Testis (tissue), 3 donors: ENCODE results near the gene KRTAP1-5. TPM values are rescaled to one million over a fixed set of nuclear protein-coding genes. Genes with fewer than 3 reads are reported as not detected.

Experiments used
- DNase-seq: peaks from one replicate; pipeline ENCODE4 v3.0.0-alpha.2; 2019
- H3K27ac ChIP-seq, 2 donors: fragments of 200-600 bp; sonication (generic); one replicate each; pipeline ENCODE4 v1.5.1; 2019
- H3K27me3 ChIP-seq: fragments of 200-600 bp; sonication (generic); one replicate; pipeline ENCODE4 v1.5.1; 2019
- H3K36me3 ChIP-seq: fragments of 200-600 bp; sonication (generic); one replicate; pipeline ENCODE4 v1.5.1; 2017; ENCODE audit warnings: low read depth; ENCODE audit errors: missing control alignments
- H3K4me1 ChIP-seq: fragments of 200-600 bp; sonication (generic); one replicate; pipeline ENCODE4 v1.5.1; 2019
- H3K4me3 ChIP-seq, 2 donors: fragments of 200-600 bp; sonication (generic); one replicate each; pipeline ENCODE4 v1.5.1; 2017 to 2019
- H3K9me3 ChIP-seq: fragments of 200-600 bp; sonication (generic); one replicate; pipeline ENCODE4 v1.5.1; 2017
- POLR2A ChIP-seq: fragments of 450-650 bp; IDR thresholded peaks from one replicate; pipeline ENCODE4 v1.6.1; 2017; ENCODE audit warnings: antibody characterized with exemption, mild to moderate bottlenecking, moderate library complexity
- WGBS, 2 donors: methylation state at CpG; one replicate each; pipeline ENCODE4 v1.1.5; 2018; 5-methylcytosine and 5-hydroxymethylcytosine counted together
- intact Hi-C: fragments of 100-400 bp; cut with DNase I; formaldehyde crosslinking; loops from one replicate; pipeline ENCODE4 v1.15.1; 2023; ENCODE audit warnings: low total_unique reads
- polyA plus RNA-seq: library from polyadenylated mRNA; stranded (reverse); fragments of 350-450 nt; fragmentation: Illumina TruSeq; extraction: RNeasy Lipid Tissue Mini Kit (QIAGEN cat#74804); gene quantifications from one replicate; pipeline ENCODE4 v1.2.3, GENCODE V29; 2014; ENCODE audit warnings: low read depth, low replicate concordance; ENCODE audit not compliant: insufficient read depth
- total RNA-seq, 2 donors: library from RNA; depleted of rRNA; stranded (reverse); fragments of >200 nt; gene quantifications; one replicate each; pipeline ENCODE4 v1.2.3, GENCODE V29; 2016
- TF ChIP-seq, protein P1 (sequence below), 3 experiments: fragments of 450-650 bp in 2 of 3; fragments of 200-600 bp in 1 of 3; sonication (generic) in 1 of 3; IDR thresholded peaks; one replicate each; pipeline ENCODE4 v1.5.1; 2016 to 2019; ENCODE audit warnings: antibody characterized with exemption in 3 of 3, mild to moderate bottlenecking in 2 of 3, moderate library complexity in 1 of 3

The KRTAP1-5 gene
- total and polyA plus RNA-seq, 3 donors from 2014 or later: not detected

DNA sequence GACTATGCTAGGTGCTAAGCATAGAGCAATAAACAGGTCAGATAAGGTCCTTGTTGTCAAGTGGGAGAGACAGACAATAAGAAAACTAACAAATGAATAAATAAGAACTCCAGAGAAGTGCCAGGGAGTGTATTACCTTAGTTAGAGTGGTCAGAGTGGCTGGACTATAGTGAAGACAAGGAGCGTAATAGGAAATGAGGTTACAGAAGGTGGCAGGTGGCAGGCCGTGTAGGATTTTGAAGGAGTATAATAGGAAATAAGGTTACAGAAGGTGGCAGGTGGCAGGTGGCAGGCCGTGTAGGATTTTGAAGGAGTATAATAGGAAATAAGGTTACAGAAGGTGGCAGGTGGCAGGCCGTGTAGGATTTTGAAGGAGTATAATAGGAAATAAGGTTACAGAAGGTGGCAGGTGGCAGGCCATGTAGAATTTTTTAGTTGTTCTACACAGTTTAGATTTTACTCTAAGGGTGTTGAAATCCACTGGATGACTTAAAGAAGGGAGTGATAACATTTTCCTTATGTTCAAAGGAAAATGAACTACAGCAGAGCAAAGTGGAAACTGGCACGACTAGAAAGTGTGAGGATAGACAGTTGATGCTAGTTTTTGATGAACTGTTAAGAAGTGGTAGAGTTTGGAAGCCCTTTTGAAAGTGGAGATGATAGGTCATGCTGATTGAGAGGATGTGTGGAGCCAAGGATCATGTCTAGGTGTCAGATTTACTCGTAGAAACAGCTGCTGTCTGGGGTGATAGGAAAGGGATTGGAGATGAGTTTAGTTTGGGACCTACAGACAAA is 14.5 kb downstream of the KRTAP1-5 start:
- WGBS, 2 donors: 89 to 91% methylated on average over 6 of the region's 6 CpGs

DNA sequence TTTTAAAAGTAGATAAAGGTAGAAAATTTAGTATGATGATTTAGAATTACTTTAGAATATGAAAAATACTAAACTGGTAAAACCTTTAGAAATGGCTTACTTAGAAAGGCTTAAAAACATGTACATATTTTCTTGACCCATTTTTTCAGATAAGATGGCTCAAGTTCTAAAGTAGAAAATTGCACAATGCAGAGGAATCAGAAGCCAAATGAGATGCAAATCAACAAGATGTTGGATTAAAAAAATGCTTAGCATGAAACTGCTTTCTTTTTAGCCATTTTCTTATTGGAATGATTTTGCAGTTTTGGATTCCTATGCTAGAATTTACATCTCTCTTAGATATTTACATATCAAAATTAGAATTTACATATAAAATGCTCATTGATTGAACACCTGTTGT is 16.6 kb downstream of the KRTAP1-5 start:
- no peak for TF ChIP-seq POLR2A
- TF ChIP-seq, protein P1, sequence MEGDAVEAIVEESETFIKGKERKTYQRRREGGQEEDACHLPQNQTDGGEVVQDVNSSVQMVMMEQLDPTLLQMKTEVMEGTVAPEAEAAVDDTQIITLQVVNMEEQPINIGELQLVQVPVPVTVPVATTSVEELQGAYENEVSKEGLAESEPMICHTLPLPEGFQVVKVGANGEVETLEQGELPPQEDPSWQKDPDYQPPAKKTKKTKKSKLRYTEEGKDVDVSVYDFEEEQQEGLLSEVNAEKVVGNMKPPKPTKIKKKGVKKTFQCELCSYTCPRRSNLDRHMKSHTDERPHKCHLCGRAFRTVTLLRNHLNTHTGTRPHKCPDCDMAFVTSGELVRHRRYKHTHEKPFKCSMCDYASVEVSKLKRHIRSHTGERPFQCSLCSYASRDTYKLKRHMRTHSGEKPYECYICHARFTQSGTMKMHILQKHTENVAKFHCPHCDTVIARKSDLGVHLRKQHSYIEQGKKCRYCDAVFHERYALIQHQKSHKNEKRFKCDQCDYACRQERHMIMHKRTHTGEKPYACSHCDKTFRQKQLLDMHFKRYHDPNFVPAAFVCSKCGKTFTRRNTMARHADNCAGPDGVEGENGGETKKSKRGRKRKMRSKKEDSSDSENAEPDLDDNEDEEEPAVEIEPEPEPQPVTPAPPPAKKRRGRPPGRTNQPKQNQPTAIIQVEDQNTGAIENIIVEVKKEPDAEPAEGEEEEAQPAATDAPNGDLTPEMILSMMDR (IDR thresholded peaks at IDR 0.05): no peak
- H3K27ac ChIP-seq: no peak overlapping the region
- no peaks in the 10 kb centered on the region for H3K4me1 ChIP-seq
- H3K27me3 ChIP-seq: no peaks in the 10 kb centered on the region
- DNase-seq: no peak
- no peak overlapping the region for H3K4me3 ChIP-seq
- no peaks in the 10 kb centered on the region for H3K9me3 ChIP-seq
- H3K36me3 ChIP-seq: no peaks in the 10 kb centered on the region
- intact Hi-C loops: no loop called here

More for the DNA sequence above, 14.5 kb downstream of the KRTAP1-5 start:
- intact Hi-C loops: no loop called here
- TF ChIP-seq POLR2A: no peak
- TF ChIP-seq, protein P1 (IDR thresholded peaks at IDR 0.05): no peak
- H3K27ac ChIP-seq: no peak overlapping the region
- no peak for DNase-seq
- no peaks in the 10 kb centered on the region for H3K4me1 ChIP-seq
- H3K4me3 ChIP-seq: no peak overlapping the region
- H3K36me3 ChIP-seq: no peaks in the 10 kb centered on the region
- no peaks in the 10 kb centered on the region for H3K9me3 ChIP-seq
- no peaks in the 10 kb centered on the region for H3K27me3 ChIP-seq

DNA sequence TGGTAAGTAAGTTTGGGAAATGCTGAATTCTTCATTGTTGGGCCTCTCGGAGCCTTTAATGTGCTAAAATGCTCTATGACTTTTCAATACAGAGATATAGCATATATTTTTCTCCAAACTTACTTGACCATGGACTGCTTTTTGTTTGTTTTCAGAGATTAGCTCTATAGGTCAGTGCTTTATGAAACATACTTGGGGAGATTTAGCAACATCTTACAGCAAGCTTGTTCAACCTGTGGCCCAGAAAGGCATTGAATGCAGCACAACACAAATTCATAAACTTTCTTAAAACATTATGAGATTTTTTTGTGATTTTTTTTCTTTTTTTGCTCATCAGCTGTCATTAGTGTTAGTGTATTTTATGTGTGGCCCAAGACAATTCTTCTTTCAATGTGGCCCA is 17.1 kb downstream of the KRTAP1-5 start:
- Histone ChIP-seq H3K4me3 (no peak overlapping the region), H3K9me3 (no peaks in the 10 kb centered on the region), H3K4me1 (no peaks in the 10 kb centered on the region), H3K36me3 (no peaks in the 10 kb centered on the region), H3K27ac (no peak overlapping the region), H3K27me3 (no peaks in the 10 kb centered on the region)
- 94 to 95% methylated on average over 1 of the region's 1 CpG for WGBS, 2 donors
- DNase-seq: no peak
- intact Hi-C loops: no loop called here
- no peak for TF ChIP-seq POLR2A
- TF ChIP-seq, protein P1 (IDR thresholded peaks at IDR 0.05): no peak

DNA sequence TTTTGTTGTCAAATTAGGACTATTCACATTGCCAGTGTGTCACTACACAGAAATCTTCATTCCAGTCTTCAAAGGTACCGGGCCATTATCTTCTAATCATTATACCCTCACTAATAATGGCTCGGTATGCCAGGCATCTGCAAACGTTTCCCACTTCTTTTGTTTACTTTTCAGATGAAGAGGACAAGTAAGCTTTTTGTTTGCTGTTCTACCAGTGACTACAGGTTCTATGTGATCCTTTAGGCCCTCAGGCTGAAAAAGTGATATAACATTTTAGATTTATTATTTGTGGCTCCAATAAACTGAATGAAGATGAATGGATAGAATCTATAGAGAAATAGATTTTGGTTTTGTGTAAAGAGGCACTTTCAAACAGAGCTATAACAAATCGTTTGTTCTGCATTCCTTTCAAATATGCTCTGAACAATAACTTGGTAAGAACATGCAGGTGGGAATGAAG is 17.7 kb downstream of the KRTAP1-5 start:
- H3K4me3 ChIP-seq: no peak overlapping the region
- no peaks in the 10 kb centered on the region for H3K36me3 ChIP-seq
- TF ChIP-seq POLR2A: no peak
- no peaks in the 10 kb centered on the region for H3K9me3 ChIP-seq
- no peaks in the 10 kb centered on the region for H3K4me1 ChIP-seq
- no peak for DNase-seq
- intact Hi-C loops: no loop called here
- no peak overlapping the region for H3K27ac ChIP-seq
- WGBS, 2 donors: 69 to 74% methylated on average over 4 of the region's 4 CpGs
- H3K27me3 ChIP-seq: no peaks in the 10 kb centered on the region

DNA sequence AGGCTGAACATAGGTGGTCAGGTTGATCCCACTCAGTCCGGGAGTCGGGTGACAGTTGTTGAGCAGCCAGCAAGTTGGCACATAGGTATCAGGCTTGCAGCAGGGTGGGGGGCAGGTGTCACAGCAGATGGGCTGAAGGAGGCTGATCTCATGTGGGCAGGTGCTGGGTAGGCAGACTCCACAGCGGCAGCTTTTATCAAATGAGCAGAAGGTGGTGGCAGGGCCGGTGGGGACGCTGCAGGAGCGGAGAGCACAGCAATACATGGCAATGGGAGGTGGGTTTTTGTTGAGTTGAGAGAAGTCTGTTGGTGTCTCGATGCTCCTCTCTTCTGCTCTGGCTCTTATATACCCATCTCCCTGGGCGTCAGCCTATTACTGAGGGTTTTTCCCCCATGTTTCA is 18.2 kb downstream of the KRTAP1-5 start, which contains the start of gene KRTAP3-1:
Gene KRTAP3-1, minus strand, starts transcription at position 318 of the 400 bp plus-strand sequence. Its CDS starts 54 bp downstream, at position 264.
- Histone ChIP-seq H3K4me3 (no peak within 1 kb of the TSS), H3K27ac (no peak within 1 kb of the TSS), H3K36me3 (no peaks in the 10 kb centered on the region), H3K4me1 (no peaks in the 10 kb centered on the region), H3K27me3 (no peaks in the 10 kb centered on the region), H3K9me3 (no peaks in the 10 kb centered on the region)
- whole genome bisulfite sequencing, 2 donors: 80 to 91% methylated on average over 6 to 8 of the region's 8 CpGs
- intact Hi-C loops: no loop called here
- no peak for DNase-seq
- TF ChIP-seq, protein P1 (IDR thresholded peaks at IDR 0.05): no peak
- TF ChIP-seq POLR2A: no peak
